ENCODE results near the gene NLGN1. TPM values are rescaled to one million over a fixed set of nuclear protein-coding genes. Genes with fewer than 3 reads are reported as not detected.

NLGN1 gene
- total RNA-seq, 4 donors from 2014 or later, result 21.6 to 50.7 (median 30.4) TPM

DNA sequence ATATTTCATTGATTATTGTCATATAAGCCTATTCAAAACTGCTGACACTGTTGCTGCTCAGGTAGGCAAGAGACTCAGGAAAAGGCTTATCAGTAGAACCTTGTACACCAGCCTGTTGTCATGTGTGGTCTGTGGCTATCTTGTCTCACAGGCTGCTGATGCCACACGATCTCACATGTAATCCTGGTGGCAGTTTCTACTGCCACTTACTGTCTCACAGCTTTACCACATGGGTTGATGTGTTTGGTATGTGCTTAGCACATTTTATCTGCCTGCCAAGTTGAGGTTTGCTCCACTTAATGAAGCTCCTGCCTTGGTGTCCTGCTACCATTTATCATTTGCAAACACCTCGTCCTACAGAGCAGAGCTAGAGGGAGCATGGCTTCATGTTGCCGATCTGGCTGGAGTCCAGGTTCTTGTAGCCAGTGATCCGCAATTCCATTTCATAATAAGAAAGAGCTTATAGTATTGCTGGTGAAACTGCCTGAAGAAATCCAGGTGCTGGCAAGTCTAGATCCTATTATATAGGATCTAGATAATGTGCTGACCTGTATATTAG lies 637.9 kb downstream of the NLGN1 start:
- Histone ChIP-seq H3K27me3 (no peaks in the 10 kb centered on the region), H3K4me1 (no peaks in the 10 kb centered on the region), H3K9me3 (no peaks in the 10 kb centered on the region), H3K4me3 (no peak overlapping the region), H3K36me3 (no peaks in the 10 kb centered on the region), H3K27ac (no peak overlapping the region)
- 39 to 46% methylated on average over 4 of the region's 4 CpGs for WGBS, 2 donors
- no peak for DNase-seq (ENCODE audit: low spot score in 2 of 2)
- no peak for TF ChIP-seq POLR2A (IDR thresholded peaks at IDR 0.05)
- TF ChIP-seq EP300 (IDR thresholded peaks at IDR 0.05), result no peak
- TF ChIP-seq, protein P1, sequence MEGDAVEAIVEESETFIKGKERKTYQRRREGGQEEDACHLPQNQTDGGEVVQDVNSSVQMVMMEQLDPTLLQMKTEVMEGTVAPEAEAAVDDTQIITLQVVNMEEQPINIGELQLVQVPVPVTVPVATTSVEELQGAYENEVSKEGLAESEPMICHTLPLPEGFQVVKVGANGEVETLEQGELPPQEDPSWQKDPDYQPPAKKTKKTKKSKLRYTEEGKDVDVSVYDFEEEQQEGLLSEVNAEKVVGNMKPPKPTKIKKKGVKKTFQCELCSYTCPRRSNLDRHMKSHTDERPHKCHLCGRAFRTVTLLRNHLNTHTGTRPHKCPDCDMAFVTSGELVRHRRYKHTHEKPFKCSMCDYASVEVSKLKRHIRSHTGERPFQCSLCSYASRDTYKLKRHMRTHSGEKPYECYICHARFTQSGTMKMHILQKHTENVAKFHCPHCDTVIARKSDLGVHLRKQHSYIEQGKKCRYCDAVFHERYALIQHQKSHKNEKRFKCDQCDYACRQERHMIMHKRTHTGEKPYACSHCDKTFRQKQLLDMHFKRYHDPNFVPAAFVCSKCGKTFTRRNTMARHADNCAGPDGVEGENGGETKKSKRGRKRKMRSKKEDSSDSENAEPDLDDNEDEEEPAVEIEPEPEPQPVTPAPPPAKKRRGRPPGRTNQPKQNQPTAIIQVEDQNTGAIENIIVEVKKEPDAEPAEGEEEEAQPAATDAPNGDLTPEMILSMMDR (IDR thresholded peaks at IDR 0.05), result no peak

DNA sequence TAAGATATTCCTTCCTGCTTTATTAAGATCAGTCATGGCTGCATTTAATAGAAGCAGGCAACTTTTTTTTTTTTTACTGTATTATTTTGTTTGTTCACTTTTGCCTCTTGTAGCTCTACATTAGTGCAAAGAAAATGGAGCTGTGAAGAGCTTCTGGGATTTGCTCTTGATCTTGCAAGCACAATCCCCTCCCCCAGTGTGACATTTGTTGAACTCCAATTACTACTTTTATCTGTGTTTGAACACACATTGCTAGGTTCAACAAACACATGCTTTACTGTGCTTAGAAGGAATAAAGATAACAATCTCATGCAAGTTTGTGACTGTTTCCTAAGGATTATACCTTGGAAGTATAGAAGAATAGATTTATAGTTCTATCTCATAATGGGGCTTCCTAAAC lies 648.8 kb downstream of the NLGN1 start:
- no peak overlapping the region for H3K27ac ChIP-seq
- no peak overlapping the region for H3K4me3 ChIP-seq
- TF ChIP-seq, protein P1 (IDR thresholded peaks at IDR 0.05), result no peak
- TF ChIP-seq POLR2A (IDR thresholded peaks at IDR 0.05), result no peak
- TF ChIP-seq EP300 (IDR thresholded peaks at IDR 0.05), result no peak
- peaks cover 0 to 11% (median 0%) of the 10 kb centered on the region in 4 donors for H3K9me3 ChIP-seq
- H3K27me3 ChIP-seq, result no peaks in the 10 kb centered on the region
- no peak for DNase-seq (ENCODE audit: low spot score in 2 of 2)
- no peaks in the 10 kb centered on the region for H3K36me3 ChIP-seq
- no peaks in the 10 kb centered on the region for H3K4me1 ChIP-seq

DNA sequence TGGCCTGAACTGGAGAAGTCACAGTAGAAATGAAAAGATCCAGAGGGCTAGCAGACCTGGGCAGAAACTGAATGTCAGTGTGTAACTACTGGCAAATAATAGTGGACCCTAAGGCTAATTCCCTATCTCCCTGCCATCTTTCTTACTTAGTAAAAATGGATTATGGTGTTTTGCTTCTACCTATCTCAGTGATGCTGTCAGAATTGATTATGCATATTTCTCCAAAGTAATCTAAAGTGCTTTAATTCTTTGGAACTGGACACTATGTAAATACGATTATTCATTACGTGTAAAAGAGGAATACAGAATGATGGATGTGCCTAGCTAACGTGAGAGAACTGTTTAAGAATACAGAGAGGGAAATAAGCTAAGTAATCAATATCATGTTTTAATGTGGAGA lies 651.9 kb downstream of the NLGN1 start:
- Histone ChIP-seq H3K27me3 (no peaks in the 10 kb centered on the region), H3K36me3 (no peaks in the 10 kb centered on the region), H3K4me1 (no peaks in the 10 kb centered on the region), H3K4me3 (no peak overlapping the region), H3K27ac (no peak overlapping the region), H3K9me3 (peaks cover 0 to 7% (median 0%) of the 10 kb centered on the region in 4 donors)
- WGBS, 2 donors, result 86 to 88% methylated on average over 3 of the region's 3 CpGs
- TF ChIP-seq POLR2A (IDR thresholded peaks at IDR 0.05), result no peak
- TF ChIP-seq, protein P1 (IDR thresholded peaks at IDR 0.05), result no peak
- TF ChIP-seq EP300 (IDR thresholded peaks at IDR 0.05), result no peak
- no peak for DNase-seq (ENCODE audit: low spot score in 2 of 2)

DNA sequence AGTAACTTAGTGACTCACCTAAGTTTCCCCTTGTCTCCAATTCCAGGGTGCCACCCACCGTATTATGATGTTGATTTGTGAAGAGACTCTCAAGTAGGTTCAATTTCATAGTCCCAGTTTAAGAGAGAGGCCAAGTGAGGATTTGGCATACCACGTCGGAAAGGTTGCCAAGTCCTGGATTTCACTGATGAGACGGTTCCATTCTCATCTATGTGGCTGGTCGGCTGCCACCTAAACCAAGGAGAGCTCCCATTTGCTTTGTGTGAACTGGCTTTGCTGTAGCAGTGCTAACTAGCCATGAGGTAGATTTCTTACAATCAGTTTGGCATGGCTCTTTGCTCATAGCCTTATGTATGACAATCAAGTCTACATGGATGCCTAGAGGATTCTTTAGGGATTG lies 653.6 kb downstream of the NLGN1 start:
- Histone ChIP-seq H3K36me3 (no peaks in the 10 kb centered on the region), H3K27ac (no peak overlapping the region), H3K4me1 (no peaks in the 10 kb centered on the region), H3K9me3 (no peaks in the 10 kb centered on the region), H3K27me3 (no peaks in the 10 kb centered on the region), H3K4me3 (no peak overlapping the region)
- TF ChIP-seq, protein P1 (IDR thresholded peaks at IDR 0.05), result no peak
- TF ChIP-seq POLR2A (IDR thresholded peaks at IDR 0.05), result no peak
- DNase-seq (ENCODE audit: low spot score in 2 of 2), result no peak
- WGBS, 2 donors, result 89 to 91% methylated on average over 5 of the region's 5 CpGs

DNA sequence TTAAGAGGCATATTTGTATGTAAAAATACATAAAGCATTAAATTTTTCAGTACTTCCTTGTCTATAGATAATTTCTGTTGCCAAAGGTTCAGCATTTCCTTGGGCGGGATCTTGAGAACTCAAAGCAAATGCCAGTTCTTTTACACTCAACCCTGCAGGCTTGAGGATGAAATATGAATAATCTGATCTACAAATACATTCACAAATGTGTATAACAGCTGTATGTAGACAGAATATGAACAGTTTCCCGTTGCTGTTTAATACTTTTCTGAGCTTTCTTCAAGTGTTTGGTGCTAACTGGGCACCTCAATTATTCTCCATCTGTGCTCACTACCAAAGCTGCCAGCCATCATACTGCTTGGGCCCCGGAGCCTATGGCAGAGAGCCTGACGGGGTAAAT lies 661.3 kb downstream of the NLGN1 start:
- Histone ChIP-seq H3K27ac (no peak overlapping the region), H3K4me3 (no peak overlapping the region), H3K9me3 (peaks cover 0 to 8% (median 3%) of the 10 kb centered on the region in 4 donors), H3K4me1 (no peaks in the 10 kb centered on the region), H3K27me3 (no peaks in the 10 kb centered on the region), H3K36me3 (no peaks in the 10 kb centered on the region)
- no peak for DNase-seq (ENCODE audit: low spot score in 2 of 2)
- WGBS, 2 donors, result 91 to 93% methylated on average over 4 of the region's 4 CpGs
- TF ChIP-seq EP300 (IDR thresholded peaks at IDR 0.05) (no peak), POLR2A (IDR thresholded peaks at IDR 0.05) (no peak)
- TF ChIP-seq, protein P1 (IDR thresholded peaks at IDR 0.05), result no peak
